CD4-positive, alpha-beta T cell (primary cell): ENCODE measurements around the gene POLD1. TPM values are rescaled to one million over a fixed set of nuclear protein-coding genes. Genes with fewer than 3 reads are reported as not detected.

Experiments used
- ATAC-seq: fragments of 200-7000 bp; cut with Tn5 transposase; one replicate; pipeline ENCODE4 v1.10.0; 2022; ENCODE audit warnings: mild to moderate bottlenecking; ENCODE audit not compliant: poor library complexity
- CTCF ChIA-PET: fragments of 350-600 bp; sonication (Branson Sonifier 250); formaldehyde crosslinking; loops from one replicate; lab custom pipeline; 2021; ENCODE audit warnings: antibody characterized with exemption, inconsistent platforms; lab: Charles Lee
- POLR2A ChIA-PET: fragments of 350-600 bp; sonication (Branson Sonifier 250); formaldehyde crosslinking; loops from one replicate; lab custom pipeline; 2021; ENCODE audit warnings: antibody characterized with exemption, inconsistent platforms; lab: Charles Lee
- DNase-seq, 14 experiments: peaks; one replicate each; pipeline ENCODE4 v3.0.0-alpha.2; 2013 to 2020; ENCODE audit warnings: mixed read lengths in 2 of 14
- H3K27ac ChIP-seq, 2 donors: one replicate each; pipeline versions ENCODE4 v1.5.1 to v1.7.0; 2013; ENCODE audit warnings: low read length in 2 of 2, low read depth in 1 of 2, mild to moderate bottlenecking in 1 of 2
- H3K27me3 ChIP-seq, 2 experiments: 1 replicate in 1 of 2; 2 replicates in 1 of 2; pipeline versions ENCODE4 v1.6.1 to v1.7.0; 2013; ENCODE audit warnings: low read length in 2 of 2, control low read depth in 1 of 2, mild to moderate bottlenecking in 1 of 2, moderate library complexity in 1 of 2; ENCODE audit not compliant: insufficient read depth in 2 of 2, control insufficient read depth in 1 of 2
- H3K36me3 ChIP-seq: one replicate; pipeline ENCODE4 v1.6.1; 2013; ENCODE audit warnings: low read length, control low read depth; ENCODE audit not compliant: insufficient read depth
- H3K4me1 ChIP-seq: one replicate; pipeline ENCODE4 v1.6.1; 2013; ENCODE audit warnings: low read length, control low read depth; ENCODE audit not compliant: insufficient read depth
- H3K4me3 ChIP-seq: one replicate; pipeline ENCODE4 v1.5.1; 2013; ENCODE audit warnings: mild to moderate bottlenecking, low read length, moderate library complexity
- H3K9me3 ChIP-seq, 2 experiments: 1 replicate in 1 of 2; 2 replicates in 1 of 2; pipeline versions ENCODE4 v1.6.1 to v1.7.0; 2013; ENCODE audit warnings: low read length in 2 of 2, mild to moderate bottlenecking in 2 of 2, control low read depth in 1 of 2, moderate library complexity in 1 of 2; ENCODE audit not compliant: control insufficient read depth in 1 of 2, insufficient read depth in 1 of 2
- H3K27ac Mint-ChIP-seq: one replicate; pipeline ENCODE4 v1.8.0; 2020; ENCODE audit warnings: mixed read lengths
- H3K27me3 Mint-ChIP-seq: one replicate; pipeline ENCODE4 v1.8.0; 2021; ENCODE audit warnings: mixed read lengths
- H3K36me3 Mint-ChIP-seq: one replicate; pipeline ENCODE4 v1.8.0; 2021; ENCODE audit warnings: low read depth, mixed read lengths
- H3K4me1 Mint-ChIP-seq: one replicate; pipeline ENCODE4 v1.8.0; 2021; ENCODE audit warnings: low read depth, mixed read lengths
- H3K4me3 Mint-ChIP-seq: one replicate; pipeline ENCODE4 v1.8.0; 2020; ENCODE audit warnings: mild to moderate bottlenecking, mixed read lengths
- H3K9me3 Mint-ChIP-seq: one replicate; pipeline ENCODE4 v1.8.0; 2020; ENCODE audit warnings: mixed read lengths
- intact Hi-C, 2 experiments: fragments of 100-400 bp; cut with DNase I in 1 of 2; cut with micrococcal nuclease in 1 of 2; formaldehyde crosslinking; loops; one replicate each; pipeline versions ENCODE4 v1.15.1 to v1.9.0; 2023 to 2025; cut with DNase I, micrococcal nuclease
- total RNA-seq, 174 experiments: library from RNA in 2 of 174; stranded (reverse) in 2 of 174; gene quantifications; one replicate each; pipeline ENCODE4 v1.2.3 and lab custom pipeline; 2021 to 2026
- TF ChIP-seq, protein P1 (sequence below): fragments of 200-600 bp; IDR thresholded peaks from one replicate; pipeline ENCODE4 v1.8.0; 2022; ENCODE audit warnings: antibody characterized with exemption, mild to moderate bottlenecking

POLD1 gene
- total RNA-seq, 2 experiments from 2014 or later, result 22.1 to 24.2 TPM

DNA sequence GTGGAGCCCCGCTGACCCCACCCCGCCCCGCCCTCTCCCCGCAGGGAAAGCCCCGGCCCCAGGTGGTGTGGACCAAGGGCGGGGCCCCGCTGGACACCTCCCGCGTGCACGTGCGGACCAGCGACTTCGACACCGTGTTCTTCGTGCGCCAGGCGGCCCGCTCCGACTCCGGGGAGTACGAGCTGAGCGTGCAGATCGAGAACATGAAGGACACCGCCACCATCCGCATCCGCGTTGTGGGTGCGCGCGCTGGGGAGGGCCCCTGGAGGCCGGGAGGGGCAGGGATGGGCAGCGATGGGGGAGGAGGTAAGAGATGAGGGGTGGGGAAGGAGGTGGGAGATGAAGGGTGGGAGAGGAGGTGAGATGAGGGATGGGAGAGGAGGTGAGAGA lies 74.9 kb downstream of the POLD1 start:
- Mint-ChIP-seq H3K4me3 (no peak overlapping the region), H3K27me3 (peaks cover 54% of the 10 kb centered on the region), H3K9me3 (no peaks in the 10 kb centered on the region), H3K36me3 (no peaks in the 10 kb centered on the region), H3K4me1 (no peaks in the 10 kb centered on the region), H3K27ac (no peak overlapping the region)
- intact Hi-C loops, result no loop called here
- CTCF ChIA-PET, result no interaction called here
- Histone ChIP-seq H3K4me3 (no peak overlapping the region), H3K27ac (no peak overlapping the region), H3K36me3 (no peaks in the 10 kb centered on the region), H3K27me3 (peaks cover 7 to 19% of the 10 kb centered on the region in 2 experiments), H3K4me1 (peaks cover 5% of the 10 kb centered on the region), H3K9me3 (no peaks in the 10 kb centered on the region)
- no peak for DNase-seq
- no peak for ATAC-seq
- TF ChIP-seq, protein P1, sequence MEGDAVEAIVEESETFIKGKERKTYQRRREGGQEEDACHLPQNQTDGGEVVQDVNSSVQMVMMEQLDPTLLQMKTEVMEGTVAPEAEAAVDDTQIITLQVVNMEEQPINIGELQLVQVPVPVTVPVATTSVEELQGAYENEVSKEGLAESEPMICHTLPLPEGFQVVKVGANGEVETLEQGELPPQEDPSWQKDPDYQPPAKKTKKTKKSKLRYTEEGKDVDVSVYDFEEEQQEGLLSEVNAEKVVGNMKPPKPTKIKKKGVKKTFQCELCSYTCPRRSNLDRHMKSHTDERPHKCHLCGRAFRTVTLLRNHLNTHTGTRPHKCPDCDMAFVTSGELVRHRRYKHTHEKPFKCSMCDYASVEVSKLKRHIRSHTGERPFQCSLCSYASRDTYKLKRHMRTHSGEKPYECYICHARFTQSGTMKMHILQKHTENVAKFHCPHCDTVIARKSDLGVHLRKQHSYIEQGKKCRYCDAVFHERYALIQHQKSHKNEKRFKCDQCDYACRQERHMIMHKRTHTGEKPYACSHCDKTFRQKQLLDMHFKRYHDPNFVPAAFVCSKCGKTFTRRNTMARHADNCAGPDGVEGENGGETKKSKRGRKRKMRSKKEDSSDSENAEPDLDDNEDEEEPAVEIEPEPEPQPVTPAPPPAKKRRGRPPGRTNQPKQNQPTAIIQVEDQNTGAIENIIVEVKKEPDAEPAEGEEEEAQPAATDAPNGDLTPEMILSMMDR, result no peak
- POLR2A ChIA-PET, result no interaction called here

DNA sequence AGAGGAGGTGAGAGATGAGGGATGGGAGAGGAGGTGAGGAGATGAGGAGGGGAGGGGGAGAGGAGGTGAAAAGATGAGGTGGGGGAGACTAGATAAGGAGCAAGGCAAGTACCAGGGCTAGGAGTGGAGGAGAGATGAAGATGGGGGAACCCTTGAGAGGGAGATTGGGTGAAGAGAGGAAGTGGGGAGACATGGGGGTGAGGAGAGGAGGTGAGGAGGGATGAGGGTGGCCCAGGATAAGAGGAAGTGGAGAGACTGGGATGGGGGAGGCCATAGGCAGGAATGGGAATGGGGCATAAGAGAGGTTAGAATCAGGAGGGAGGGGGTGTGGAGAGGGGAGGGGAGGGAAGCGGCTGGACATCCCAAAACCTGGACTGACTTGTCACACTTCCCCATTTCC lies 75.5 kb downstream of the POLD1 start:
- H3K27ac Mint-ChIP-seq, result no peak overlapping the region
- TF ChIP-seq, protein P1, result no peak
- H3K27me3 ChIP-seq, result peaks cover 7 to 19% of the 10 kb centered on the region in 2 experiments
- no peaks in the 10 kb centered on the region for H3K9me3 ChIP-seq
- peaks cover 54% of the 10 kb centered on the region for H3K27me3 Mint-ChIP-seq
- POLR2A ChIA-PET, result no interaction called here
- intact Hi-C loops, result no loop called here
- no peaks in the 10 kb centered on the region for H3K4me1 Mint-ChIP-seq
- H3K4me3 ChIP-seq, result no peak overlapping the region
- no peaks in the 10 kb centered on the region for H3K36me3 Mint-ChIP-seq
- peaks cover 5% of the 10 kb centered on the region for H3K4me1 ChIP-seq
- H3K36me3 ChIP-seq, result no peaks in the 10 kb centered on the region
- no peak overlapping the region for H3K4me3 Mint-ChIP-seq
- ATAC-seq, result no peak
- no peak overlapping the region for H3K27ac ChIP-seq
- DNase-seq, result no peak
- CTCF ChIA-PET, result no interaction called here
- no peaks in the 10 kb centered on the region for H3K9me3 Mint-ChIP-seq

DNA sequence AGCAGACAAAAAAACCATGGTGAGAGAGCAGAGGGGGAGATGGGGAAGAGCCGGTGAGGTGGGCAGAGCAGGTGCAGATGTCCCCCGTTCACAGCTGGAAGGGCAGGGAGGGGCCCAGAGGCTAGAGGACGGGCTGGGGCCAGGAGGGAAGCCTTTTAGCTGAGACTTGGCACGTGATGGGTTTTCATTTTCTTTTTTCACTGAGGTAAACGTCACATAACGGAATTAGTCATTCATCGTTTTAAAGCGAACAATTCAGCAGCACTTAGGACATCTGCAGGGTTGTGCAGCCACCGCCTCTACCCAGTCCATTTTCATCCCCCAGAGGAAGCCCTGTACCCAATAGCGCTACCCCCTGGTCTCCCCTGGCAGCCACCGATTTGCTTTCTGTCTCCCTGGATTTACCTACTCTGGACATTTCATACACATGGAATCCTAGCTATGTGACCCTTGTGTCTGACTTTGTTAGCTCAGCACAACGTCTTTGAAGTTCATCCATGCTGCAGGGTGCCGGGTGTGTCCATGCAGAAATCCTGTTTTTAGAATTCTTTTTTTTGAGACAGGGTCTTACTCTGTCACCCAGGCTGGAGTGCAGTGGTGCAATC lies 76.1 kb downstream of the POLD1 start:
- DNase-seq, result peak in 1 of 14 experiments; percentile 19
- CTCF ChIA-PET, result interaction anchor here (1.0 to 1.5 kb wide), 2 partner anchors 92 to 103 kb away, joined by 3 to 5 read pairs; no protein-coding TSS in a partner anchor
- no peak overlapping the region for H3K27ac ChIP-seq
- POLR2A ChIA-PET, result interaction anchor here (0.7 to 2.0 kb wide), 2 partner anchors 84 to 103 kb away, joined by 6 to 7 read pairs; partner anchors contain the start of gene NR1H2
- H3K4me3 Mint-ChIP-seq, result no peak overlapping the region
- no peaks in the 10 kb centered on the region for H3K36me3 Mint-ChIP-seq
- TF ChIP-seq, protein P1, result no peak
- intact Hi-C loops, result no loop called here
- H3K9me3 Mint-ChIP-seq, result no peaks in the 10 kb centered on the region
- H3K4me1 Mint-ChIP-seq, result no peaks in the 10 kb centered on the region
- peaks cover 57% of the 10 kb centered on the region for H3K27me3 Mint-ChIP-seq
- H3K36me3 ChIP-seq, result no peaks in the 10 kb centered on the region
- no peak overlapping the region for H3K4me3 ChIP-seq
- H3K27me3 ChIP-seq, result peaks cover 7 to 19% of the 10 kb centered on the region in 2 experiments
- no peak for ATAC-seq
- no peaks in the 10 kb centered on the region for H3K9me3 ChIP-seq
- peaks cover 5% of the 10 kb centered on the region for H3K4me1 ChIP-seq
- H3K27ac Mint-ChIP-seq, result no peak overlapping the region
